ENCODE data around the gene EEF1AKMT1.

- TF ChIP-seq CTCF (IDR thresholded peaks at IDR 0.05) (no peak), EZH2 (IDR thresholded peaks at IDR 0.05) (no peak), EZH2phosphoT487 (IDR thresholded peaks at IDR 0.05) (no peak)
Observed at GRCh38 chr13:20808874-20809273, 35.1 kb upstream of the EEF1AKMT1 start.
